ENCODE results near the gene OTOP2.
"Not testable (repeated sequence)": the region's sequence is repeated elsewhere in the genome, so short reads cannot be mapped to it uniquely, and the experiment has no call there.

OTOP2 gene

GRCh38 chr17:74903034-74903433 is 21.0 kb upstream of the OTOP2 start:
- Histone ChIP-seq H3K27me3 (ENCODE audit: insufficient read depth, low read length) (no peaks in the 10 kb centered on the region), H3K27ac (ENCODE audit: low read depth, low read length, poor library complexity, severe bottlenecking) (no peak overlapping the region), H3K79me2 (ENCODE audit: insufficient read depth, low read length) (no peaks in the 10 kb centered on the region), H3K4me2 (ENCODE audit: low read length) (no peak overlapping the region), H4K20me1 (ENCODE audit: insufficient read depth, low read length) (no peaks in the 10 kb centered on the region), H3K9me2 (ENCODE audit: low read depth, low read length) (no peaks in the 10 kb centered on the region), H3K4me3 (ENCODE audit: low read depth, low read length, poor library complexity, severe bottlenecking) (no peak overlapping the region), H3K9me3 (ENCODE audit: low read length) (no peaks in the 10 kb centered on the region), H3F3A (ENCODE audit: insufficient read depth, low read length) (no peaks in the 10 kb centered on the region), H3K36me3 (ENCODE audit: insufficient read depth, low read length) (no peaks in the 10 kb centered on the region), H2AFZ (ENCODE audit: low read length) (no peak overlapping the region), H3K4me1 (ENCODE audit: insufficient read depth, low read length, severe bottlenecking) (no peaks in the 10 kb centered on the region), H3K9ac (ENCODE audit: low read length) (no peak overlapping the region)
- TF ChIP-seq EZH2 (IDR thresholded peaks at IDR 0.05; ENCODE audit: borderline replicate concordance, low read length) (no peak), CTCF (IDR thresholded peaks at IDR 0.05; ENCODE audit: low read length) (no peak)

GRCh38 chr17:74903671-74904070 is 20.4 kb upstream of the OTOP2 start:
- no peaks in the 10 kb centered on the region for H3K36me3 ChIP-seq (ENCODE audit: insufficient read depth, low read length)

GRCh38 chr17:74904687-74905409 is 19.2 kb upstream of the OTOP2 start:
- H3K27ac ChIP-seq (ENCODE audit: low read depth, low read length, poor library complexity, severe bottlenecking), result no peak overlapping the region
- no peaks in the 10 kb centered on the region for H3K27me3 ChIP-seq (ENCODE audit: insufficient read depth, low read length)
- TF ChIP-seq EZH2 (IDR thresholded peaks at IDR 0.05; ENCODE audit: borderline replicate concordance, low read length) (no peak), CTCF (IDR thresholded peaks at IDR 0.05; ENCODE audit: low read length) (no peak)

More at GRCh38 chr17:74903671-74904070, 20.4 kb upstream of the OTOP2 start:
- Histone ChIP-seq H3K4me3 (ENCODE audit: low read depth, low read length, poor library complexity, severe bottlenecking) (no peak overlapping the region), H3F3A (ENCODE audit: insufficient read depth, low read length) (no peaks in the 10 kb centered on the region), H3K27me3 (ENCODE audit: insufficient read depth, low read length) (no peaks in the 10 kb centered on the region), H3K9me2 (ENCODE audit: low read depth, low read length) (no peaks in the 10 kb centered on the region), H3K27ac (ENCODE audit: low read depth, low read length, poor library complexity, severe bottlenecking) (no peak overlapping the region), H4K20me1 (ENCODE audit: insufficient read depth, low read length) (no peaks in the 10 kb centered on the region), H3K4me1 (ENCODE audit: insufficient read depth, low read length, severe bottlenecking) (no peaks in the 10 kb centered on the region), H3K79me2 (ENCODE audit: insufficient read depth, low read length) (no peaks in the 10 kb centered on the region), H2AFZ (ENCODE audit: low read length) (no peak overlapping the region), H3K4me2 (ENCODE audit: low read length) (no peak overlapping the region), H3K9me3 (ENCODE audit: low read length) (no peaks in the 10 kb centered on the region), H3K9ac (ENCODE audit: low read length) (no peak overlapping the region)
- TF ChIP-seq CTCF (IDR thresholded peaks at IDR 0.05; ENCODE audit: low read length), result no peak
- TF ChIP-seq EZH2 (IDR thresholded peaks at IDR 0.05; ENCODE audit: borderline replicate concordance, low read length), result no peak

GRCh38 chr17:74906214-74906793 is 17.8 kb upstream of the OTOP2 start:
- H3K27me3 ChIP-seq (ENCODE audit: insufficient read depth, low read length); H3K36me3 ChIP-seq (ENCODE audit: insufficient read depth, low read length); H2AFZ ChIP-seq (ENCODE audit: low read length); H3K79me2 ChIP-seq (ENCODE audit: insufficient read depth, low read length); H3K9me2 ChIP-seq (ENCODE audit: low read depth, low read length); H3K4me1 ChIP-seq (ENCODE audit: insufficient read depth, low read length, severe bottlenecking); H3K9me3 ChIP-seq (ENCODE audit: low read length); H3K27ac ChIP-seq (ENCODE audit: low read depth, low read length, poor library complexity, severe bottlenecking); H4K20me1 ChIP-seq (ENCODE audit: insufficient read depth, low read length); H3K4me3 ChIP-seq (ENCODE audit: low read depth, low read length, poor library complexity, severe bottlenecking); H3K9ac ChIP-seq (ENCODE audit: low read length); H3K4me2 ChIP-seq (ENCODE audit: low read length); H3F3A ChIP-seq (ENCODE audit: insufficient read depth, low read length): not testable (repeated sequence)

More at GRCh38 chr17:74904687-74905409, 19.2 kb upstream of the OTOP2 start:
- Histone ChIP-seq H3F3A (ENCODE audit: insufficient read depth, low read length) (no peaks in the 10 kb centered on the region), H4K20me1 (ENCODE audit: insufficient read depth, low read length) (no peaks in the 10 kb centered on the region), H3K4me1 (ENCODE audit: insufficient read depth, low read length, severe bottlenecking) (no peaks in the 10 kb centered on the region), H3K4me2 (ENCODE audit: low read length) (no peak overlapping the region), H3K9me3 (ENCODE audit: low read length) (no peaks in the 10 kb centered on the region), H3K79me2 (ENCODE audit: insufficient read depth, low read length) (no peaks in the 10 kb centered on the region), H2AFZ (ENCODE audit: low read length) (no peak overlapping the region), H3K36me3 (ENCODE audit: insufficient read depth, low read length) (no peaks in the 10 kb centered on the region), H3K9me2 (ENCODE audit: low read depth, low read length) (no peaks in the 10 kb centered on the region), H3K4me3 (ENCODE audit: low read depth, low read length, poor library complexity, severe bottlenecking) (no peak overlapping the region), H3K9ac (ENCODE audit: low read length) (no peak overlapping the region)
